HG03342 (cell line): ENCODE measurements around the gene FAM149A.

Source experiments
- ATAC-seq: cut with Tn5 transposase; IDR thresholded peaks from one replicate; pipeline ENCODE4 v1.9.1; 2021; ENCODE audit warnings: mild to moderate bottlenecking, moderate library complexity; ENCODE audit not compliant: unreplicated experiment

Gene FAM149A

DNA sequence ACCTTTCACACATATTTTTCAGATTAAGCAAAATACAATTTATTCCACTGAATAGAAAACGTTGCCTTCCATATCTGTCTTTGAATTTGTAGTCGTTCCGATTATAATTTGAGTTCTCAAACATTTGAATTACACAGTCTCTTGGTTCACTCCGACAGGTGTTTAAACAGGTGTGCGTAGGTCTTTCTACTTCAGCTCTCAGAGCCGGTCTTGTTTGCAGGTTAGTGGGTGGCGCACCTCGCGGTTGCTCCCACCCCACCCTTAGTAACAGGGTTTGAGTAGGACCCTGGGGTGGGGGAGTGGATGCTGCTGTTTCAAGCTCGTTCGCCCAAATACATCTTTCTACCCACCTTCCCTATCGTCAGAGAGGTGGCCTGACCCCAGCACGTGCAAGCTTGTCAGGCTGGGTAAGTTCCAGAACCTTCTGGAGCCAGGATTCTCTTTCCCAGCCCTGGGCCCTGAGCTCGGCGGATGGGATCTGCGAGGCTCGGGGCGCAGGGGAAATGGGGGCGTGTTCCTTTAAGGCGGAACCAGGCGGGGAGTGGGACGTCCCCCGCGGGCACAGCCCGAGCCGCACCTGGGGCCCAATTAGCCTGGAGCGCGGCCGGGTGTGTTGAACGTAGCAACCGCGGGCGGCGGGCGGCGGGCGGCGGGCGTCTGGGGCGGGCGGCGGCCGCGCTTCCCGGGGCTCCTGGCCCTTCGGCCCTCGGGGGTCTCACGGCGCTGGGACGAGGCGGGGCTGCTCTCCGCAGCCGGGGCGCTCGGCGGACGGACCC, at the start of gene FAM149A:
Gene FAM149A (plus strand): TSS at position 591 of the 776 bp plus-strand sequence.
- ATAC-seq: peak; percentile 76

DNA sequence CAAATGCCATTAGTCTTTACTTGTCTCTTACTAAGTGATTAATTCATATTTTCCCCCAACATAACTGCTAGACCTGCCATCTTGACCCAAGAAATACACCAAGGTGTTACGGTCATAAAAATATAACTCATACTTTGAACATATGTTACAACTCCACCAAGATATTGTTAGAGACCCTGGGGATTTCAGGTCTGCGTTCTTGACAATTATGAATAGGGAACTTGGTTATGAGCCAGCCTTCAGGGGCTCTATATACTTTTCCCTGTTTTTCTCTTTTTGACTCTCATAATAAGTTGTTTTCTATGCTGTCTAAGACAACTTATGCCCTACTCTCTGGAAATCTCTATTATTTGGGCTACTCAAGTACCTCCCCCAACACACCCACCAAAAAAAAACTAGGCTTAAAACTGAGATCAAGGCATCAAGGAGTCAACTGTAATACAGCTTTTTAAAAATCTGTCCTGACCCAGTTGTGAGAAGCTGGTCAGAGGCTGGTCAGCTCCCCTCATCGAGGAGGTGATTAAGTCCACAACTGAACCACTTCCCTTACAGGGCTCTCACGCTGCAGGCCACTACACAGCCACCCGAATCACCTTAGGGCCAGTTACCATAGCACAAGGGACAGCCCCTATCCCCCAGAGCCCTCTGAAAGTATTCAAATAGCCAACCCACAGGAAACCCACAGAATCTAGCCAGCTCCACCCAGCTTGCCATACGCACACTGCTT, 46.1 kb upstream of the FAM149A start:
- peak; percentile 100 for ATAC-seq

DNA sequence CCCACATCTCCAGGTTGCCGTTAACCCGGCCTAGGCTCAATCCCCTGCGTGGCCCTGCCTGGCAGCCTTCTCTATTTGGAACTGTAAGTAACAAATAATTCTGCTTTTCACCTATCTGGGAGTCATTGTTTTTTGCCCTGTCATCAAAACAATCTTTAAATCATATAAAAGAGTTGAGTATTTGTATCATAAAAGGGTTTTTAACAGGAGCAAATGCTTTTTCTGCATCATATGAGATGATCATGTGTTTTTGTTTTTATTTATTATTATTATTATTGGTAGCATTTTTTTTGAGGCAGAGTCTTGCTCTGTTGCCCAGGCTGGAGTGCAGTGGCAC, 45.6 kb upstream of the FAM149A start:
- no peak for ATAC-seq

DNA sequence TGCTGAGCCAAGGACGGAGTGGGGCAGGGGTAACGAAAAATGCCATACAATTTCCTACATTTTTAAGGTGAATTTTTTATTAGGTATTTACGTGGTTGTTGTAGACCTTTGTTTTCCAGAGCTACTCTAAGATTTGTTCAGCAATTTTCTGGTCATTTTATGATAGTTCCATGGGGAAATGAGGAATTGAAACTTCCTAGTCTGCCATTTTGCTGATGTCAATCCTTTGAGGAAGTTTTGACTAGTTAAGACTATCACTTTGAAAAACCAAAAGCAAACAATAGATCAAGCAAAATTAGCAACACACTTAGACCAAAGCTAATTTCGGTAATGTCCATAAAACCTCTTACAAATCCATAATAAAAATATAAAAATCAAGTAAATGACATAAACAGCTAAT, 42.6 kb upstream of the FAM149A start:
- no peak for ATAC-seq

DNA sequence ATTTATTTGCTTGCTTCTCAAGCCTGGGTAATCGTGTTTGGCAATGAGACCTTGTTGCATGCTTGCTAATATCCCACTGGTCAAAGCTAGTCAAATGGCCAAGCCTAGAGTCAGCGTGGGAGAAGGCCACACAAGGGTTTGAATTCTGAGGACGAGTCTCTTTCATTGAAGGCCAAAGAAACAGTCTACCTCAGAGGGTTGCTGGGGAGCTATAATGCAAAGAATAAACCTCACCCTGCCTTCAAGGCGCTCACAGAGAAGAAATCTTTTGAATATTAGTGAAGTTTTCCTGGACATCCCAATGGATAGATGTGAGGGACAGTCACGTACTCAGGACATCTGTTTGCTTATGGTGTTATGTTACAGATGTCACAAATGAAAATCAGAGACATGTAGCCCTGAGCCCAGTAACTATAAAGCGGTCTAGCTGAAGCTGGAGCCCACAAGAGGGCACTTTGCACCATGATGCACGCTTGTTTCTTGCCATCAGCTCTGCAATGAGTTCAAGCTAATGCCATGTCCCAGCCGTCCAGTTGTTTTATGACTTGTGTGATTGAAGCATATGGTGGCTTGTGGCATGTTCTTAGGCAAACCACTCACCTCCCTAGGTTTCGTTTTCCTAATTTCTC, 36.6 kb upstream of the FAM149A start:
- peak; percentile 82 for ATAC-seq

DNA sequence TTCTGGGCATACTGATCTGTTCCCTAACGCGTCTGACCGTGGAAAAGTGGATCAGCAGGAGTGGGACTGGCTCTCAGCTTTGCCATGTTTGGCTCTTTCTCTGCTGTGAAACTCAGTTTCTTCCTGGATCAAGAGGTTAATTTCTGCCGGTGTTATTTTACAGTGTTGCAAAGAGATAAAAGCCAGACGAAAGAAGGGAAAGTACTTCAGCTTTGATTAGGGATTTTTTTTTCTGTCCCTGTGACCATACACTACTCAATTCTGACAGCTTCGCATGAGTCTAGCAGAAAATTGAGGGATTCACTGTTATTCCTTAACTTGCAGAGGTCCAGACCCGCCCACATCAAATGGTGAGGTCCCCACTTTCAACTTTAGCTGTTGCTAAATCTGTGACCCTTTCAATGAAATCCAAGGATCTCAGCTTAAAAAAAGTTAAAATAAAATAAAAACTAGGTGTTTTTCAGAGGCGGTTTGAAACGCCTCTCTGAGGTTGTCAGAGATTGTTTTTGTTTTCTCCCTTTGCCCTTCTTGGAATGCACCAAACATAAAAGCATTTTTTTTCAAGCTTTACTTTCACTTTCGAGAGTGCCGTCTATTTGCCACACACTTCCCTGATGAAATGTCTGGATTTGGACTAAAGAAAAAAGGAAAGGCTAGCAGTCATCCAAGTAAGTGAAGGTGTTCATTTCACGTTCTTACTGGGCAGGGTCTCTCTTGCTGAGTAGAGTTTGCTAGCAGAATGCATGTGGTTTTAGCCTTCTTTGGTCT, 35.7 kb upstream of the FAM149A start, which contains the start of gene TLR3:
Gene TLR3 (plus strand): TSS at position 576 of the 768 bp plus-strand sequence. CDS start 7,464 bp downstream, outside the sequence.
- peak; percentile 33 for ATAC-seq

DNA sequence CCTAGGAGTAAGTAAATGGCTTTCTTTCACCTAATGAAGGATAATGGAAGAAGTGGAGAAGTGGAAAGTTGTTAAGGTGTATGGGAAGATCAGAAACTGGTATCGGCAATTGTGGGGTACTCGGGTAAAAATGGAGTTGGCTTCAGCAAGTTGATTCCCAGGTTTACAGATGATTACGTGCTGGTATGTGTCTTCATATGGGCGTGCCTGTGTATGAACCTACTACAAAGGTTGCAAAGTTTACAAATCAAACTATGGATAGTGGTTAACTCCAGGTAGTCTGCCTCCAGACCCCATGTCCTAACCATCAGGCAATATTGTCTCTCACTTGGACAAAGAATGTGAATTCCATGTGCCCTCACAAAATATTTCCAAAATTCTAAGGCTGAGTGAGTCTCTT, 34.8 kb upstream of the FAM149A start:
- ATAC-seq: no peak

DNA sequence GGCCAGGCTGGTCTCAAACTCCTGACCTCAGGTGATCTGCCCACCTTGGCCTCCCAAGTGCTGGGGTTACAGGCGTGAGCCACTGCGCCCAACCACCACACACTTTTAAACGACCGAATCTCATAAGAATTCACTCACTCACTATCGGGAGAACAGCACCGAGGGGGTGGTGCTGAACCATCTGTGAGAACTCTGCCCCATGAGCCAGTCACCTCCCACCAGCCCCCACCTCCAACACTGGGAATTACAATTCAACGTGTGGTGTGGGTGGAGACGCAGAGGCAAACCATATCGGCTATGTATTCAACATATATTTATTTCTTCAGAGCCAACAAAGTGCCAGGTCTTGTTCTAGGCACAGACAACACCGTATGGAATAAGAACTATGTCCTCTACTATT, 32.0 kb upstream of the FAM149A start:
- no peak for ATAC-seq

DNA sequence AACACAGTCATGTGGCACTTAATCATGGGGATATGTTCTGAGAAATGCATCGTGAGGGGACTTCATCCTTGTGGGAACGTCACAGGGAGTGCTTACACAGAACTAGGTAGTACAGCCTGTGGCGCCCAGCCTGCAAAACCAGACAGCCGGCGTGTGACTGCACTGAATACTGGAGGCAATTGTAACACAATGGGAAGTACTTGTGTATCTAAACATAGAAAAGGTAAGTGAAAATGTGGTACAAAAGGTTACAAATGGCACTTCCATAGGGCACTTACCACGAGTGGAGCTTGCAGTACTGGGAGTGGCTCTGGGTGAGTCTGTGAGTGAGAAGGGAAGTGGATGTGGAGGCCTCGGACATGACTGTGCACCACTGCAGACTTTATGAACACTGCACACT, 30.3 kb upstream of the FAM149A start:
- ATAC-seq: no peak

DNA sequence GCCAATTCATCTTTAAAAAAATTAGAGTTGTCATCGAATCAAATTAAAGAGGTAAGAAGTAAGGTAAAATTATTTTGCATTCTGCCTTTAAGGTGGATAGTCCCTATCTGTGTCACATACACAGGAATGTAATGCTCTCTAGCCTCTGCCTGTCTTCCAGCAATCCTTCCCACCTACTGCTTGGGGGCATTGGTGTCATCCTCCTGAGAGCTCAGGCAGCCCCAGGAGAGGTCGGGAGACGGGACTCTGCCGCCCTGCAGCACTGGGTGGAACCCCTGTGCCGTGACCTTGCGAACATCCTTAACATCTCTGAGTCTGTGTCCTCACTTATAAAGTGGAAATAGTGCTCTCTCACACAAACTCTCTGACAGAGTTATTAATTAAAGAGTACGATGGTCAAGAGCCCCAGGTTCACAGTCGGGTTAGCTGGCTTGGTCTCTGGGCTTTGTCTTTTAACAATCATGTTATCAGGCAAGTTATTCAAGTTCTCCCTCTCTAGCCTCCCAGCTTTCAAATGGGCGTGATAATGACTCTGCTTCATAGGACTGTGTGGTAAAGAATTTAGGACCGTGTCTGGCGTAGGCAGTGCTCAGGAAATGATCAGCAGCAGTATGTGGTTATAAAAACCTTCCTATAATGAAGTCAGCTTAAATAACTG, 25.4 kb upstream of the FAM149A start:
- no peak for ATAC-seq

DNA sequence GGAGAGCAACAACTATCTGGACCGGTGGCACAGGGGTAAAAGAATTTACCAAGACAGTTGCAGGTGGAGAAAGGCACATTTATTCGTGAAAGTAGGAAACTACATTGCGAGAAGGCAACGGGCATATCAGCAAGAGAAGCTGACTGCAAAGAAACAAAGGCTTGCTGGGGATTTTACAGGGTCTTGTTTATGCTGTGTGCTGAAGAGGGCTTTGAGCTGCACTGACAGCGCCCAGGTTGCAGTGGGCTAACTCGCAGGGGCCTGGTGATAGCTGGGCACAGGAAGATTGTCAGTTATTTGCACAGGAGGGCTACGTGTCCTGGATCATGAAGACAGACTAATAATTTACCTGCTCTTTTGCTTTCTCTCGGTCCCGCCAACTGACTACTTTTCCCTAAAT, 24.8 kb upstream of the FAM149A start:
- ATAC-seq: no peak

DNA sequence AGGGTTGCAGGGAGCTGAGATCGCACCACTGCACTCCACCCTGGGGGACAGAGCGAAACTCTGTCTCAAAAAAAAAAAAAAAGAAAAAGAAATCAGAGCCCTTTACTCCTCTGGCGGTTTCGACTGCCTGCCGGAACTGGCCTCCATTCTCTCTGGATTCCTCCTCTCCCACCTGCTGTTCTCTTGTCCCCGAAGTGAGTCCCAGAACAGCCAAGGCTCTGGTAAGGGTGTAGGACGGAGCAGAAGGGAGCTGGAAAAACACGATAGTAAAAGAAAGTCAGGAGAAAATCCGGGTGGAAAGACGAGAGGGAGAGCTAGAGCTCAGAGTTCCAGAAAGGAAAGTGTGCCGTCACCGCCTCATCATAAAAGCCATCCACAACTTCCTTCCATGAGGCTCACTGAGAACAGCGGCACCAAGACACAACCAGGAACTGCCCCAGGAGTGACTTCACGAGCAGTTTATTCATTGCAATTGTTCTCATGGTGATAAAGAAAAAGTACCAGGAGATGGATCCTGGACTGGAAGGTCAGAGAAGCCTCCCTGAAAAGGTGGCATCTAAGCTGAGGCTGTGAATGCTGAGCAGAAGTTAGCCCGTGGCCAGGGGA, 23.2 kb upstream of the FAM149A start:
- ATAC-seq: no peak

DNA sequence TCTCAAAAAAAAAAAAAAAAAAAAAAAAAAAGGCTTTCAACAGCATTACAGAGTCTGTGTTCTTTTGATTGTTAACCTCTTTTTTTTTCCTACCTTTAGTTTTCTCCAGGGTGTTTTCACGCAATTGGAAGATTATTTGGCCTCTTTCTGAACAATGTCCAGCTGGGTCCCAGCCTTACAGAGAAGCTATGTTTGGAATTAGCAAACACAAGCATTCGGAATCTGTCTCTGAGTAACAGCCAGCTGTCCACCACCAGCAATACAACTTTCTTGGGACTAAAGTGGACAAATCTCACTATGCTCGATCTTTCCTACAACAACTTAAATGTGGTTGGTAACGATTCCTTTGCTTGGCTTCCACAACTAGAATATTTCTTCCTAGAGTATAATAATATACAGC, 22.3 kb upstream of the FAM149A start:
- no peak for ATAC-seq

DNA sequence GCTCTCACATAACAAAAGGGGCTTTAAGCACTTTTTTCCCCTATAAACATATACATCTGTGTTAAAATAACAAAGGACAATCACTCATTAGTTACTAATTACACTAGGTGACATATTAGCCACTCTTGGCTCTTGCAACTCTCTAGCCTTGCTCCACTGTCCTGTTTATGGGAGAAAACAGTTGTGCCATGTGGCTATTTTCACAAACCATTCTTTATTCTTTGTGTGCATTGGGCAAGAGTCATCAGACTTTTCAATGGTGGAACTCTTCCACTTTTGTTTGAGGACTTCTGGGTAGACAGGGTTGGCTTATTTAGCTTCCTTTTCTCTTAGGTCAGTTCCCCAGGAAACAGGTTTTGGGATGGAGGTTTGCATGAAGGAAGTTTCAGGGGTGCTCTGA, 16.0 kb upstream of the FAM149A start:
- no peak for ATAC-seq

DNA sequence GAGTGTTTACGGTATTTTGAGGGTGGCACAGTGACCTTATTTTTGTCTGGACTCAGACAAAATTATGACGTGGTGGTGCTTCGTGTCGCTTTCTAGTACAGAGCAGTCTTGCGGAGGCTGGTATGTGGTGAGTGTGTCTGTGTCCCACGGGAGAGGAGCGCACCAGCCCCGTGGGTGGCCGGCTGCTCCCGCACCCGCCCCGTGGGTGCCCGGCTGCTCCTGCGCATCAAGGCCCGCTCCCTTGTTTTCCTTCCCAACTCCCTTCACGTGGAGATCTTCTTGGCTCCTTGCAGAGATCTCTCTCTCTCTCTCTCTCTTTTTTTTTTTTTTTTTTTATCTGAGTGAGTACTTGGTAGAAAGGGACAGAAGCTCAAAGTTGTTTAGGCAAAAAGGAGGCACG, 12.2 kb upstream of the FAM149A start:
- ATAC-seq: no peak

DNA sequence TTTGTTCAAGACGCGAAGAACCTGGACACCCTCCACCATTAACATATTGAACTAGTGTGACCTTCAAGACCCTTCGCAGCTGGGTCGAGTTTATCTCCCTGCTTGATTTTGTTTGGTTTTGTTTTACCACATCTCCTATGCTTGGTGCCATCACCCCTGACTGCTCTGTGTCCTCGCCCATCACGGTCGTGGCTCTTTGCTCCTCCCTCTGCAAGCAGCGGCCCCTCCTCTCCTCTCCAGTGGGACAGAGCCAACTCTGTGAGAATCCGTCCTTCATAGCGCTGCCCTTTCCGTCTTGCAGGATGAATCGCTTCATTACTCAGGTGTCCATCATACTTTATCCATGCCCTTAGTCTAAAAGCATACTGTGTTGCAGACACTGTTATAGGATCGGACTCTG, 9.1 kb upstream of the FAM149A start:
- ATAC-seq: no peak

DNA sequence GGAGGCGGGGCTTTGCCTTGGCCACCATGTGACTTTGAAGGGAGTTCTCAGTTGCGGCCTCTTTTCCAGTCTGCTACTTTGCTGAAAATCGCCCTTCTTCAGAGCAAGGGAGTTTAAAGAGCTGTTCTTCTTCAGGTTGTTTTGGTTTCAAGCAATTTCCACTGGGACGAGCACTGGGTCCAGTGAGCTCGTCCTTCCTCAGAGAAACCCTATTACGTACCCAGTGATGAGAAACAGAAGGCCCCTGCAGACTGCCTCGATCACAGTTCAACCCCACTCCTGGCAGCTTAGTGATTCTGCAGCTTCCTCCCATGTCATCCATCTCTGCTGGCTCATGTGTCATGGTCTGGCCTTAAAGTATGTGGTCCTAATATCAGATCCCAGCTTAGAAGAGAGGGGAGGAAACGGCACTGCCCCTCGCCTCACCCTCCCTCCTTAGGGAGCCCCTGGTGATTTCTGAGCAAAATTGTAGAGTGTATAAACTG, 7.8 kb upstream of the FAM149A start:
- ATAC-seq: no peak

DNA sequence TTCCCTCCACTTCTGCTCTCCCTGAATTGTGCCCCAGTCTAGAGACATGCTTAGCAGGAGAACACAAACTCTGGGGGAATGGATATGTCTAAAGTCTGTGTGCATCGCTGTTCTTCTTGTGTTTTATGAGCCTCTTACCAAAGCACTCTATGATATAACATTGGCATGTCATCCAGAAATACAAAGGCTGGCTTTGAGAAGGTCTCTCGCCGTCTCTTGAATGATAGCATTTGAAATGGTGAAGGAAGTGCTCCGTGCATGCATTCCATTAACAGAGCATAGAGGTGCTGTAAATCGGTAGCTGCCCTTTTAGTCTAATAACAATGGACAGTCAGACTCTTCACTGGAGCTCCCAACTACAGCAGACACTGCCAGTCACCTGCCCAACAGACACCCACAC, 7.1 kb upstream of the FAM149A start:
- ATAC-seq: no peak

DNA sequence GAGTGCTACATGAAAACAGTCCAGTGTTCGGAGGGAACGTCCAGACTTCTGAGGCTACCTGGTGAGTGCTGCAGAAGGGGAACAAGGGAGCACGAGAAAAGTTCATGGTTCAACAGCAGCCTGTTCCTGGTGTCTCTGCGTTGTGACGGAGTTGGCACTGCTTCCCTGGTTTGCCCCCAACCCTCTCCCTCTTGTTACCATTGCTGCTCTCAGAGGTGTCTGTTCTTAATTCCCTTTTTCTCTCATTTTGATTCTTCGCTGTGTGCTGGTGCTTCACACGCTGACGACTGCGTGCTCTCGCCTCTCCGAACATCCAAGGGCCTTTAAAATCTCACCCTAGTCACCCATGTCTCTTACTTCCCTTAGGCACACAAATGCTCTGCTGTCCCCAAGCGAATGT, 1.6 kb upstream of the FAM149A start:
- no peak for ATAC-seq
